ENCODE measurements around the gene HTR6.
A peak's percentile ranks its signal among the peaks of the same experiment; 100 is the strongest.

Gene HTR6

DNA sequence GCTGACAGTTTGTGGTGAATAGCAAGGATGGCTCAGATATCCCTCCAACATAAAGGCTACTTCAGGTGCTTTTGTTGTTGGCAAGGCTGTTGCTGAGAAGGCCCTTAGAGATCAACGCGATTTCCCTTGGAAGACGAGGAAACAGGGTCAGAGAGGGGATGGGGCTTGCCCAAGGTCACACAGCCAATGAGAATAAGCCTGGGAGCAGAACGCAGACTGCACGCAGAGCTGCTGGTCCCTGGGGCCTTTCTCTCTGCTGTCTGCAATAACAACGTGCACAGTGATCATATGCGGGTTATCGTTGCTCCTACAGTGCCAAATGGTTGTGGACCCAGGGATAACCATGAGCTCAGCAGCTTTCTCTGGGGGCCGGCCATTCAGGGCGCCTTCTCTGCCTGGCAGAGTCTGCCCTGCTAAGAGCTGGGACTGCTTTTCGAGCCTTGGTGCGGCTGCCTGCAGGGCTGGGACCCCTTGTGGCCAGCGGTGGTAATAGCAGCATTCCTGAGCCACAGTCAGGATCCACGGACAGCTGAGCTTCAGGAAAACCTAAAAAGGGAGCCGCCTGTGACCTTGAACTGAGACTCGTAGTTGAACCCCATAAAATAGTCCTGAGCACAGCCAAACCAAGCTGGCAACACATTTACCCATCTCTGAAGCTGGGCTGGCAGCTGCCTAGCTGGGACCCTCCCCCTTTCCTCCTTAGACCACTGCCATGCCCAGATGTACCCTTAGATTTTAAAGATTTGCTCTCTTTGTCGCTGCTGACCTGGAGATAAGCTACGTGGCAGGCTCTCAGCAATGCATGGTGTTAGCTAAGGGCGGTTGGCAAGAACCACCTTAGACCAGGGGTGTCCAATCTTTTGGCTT lies 39.8 kb downstream of the HTR6 start:
- intact Hi-C loops (cut with DNase I) = no loop called here
- peak; percentile 73 to 93 (median 84) for DNase-seq

DNA sequence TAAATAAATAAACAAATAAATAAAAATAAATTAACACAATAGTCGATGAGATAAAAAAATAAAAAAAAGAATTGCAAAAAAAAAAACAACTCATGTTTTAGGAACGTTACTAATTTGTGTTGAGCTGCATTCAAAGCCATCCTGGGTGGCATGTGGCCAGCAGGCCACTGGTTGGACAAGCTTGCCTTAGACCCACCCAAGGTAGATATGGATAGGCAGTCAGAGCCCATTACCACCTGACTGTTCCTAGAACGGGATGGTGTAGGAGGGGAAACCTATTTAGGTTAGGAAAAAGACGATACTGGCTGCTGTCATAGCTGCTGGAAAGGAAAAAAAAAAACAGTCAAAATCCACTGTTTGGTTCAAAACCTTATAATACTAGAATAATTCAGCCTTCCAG lies 40.8 kb downstream of the HTR6 start:
- intact Hi-C loops (cut with DNase I) = no loop called here
- peak in 20 of 42 donors; percentile 12 to 75 (median 44) for DNase-seq

DNA sequence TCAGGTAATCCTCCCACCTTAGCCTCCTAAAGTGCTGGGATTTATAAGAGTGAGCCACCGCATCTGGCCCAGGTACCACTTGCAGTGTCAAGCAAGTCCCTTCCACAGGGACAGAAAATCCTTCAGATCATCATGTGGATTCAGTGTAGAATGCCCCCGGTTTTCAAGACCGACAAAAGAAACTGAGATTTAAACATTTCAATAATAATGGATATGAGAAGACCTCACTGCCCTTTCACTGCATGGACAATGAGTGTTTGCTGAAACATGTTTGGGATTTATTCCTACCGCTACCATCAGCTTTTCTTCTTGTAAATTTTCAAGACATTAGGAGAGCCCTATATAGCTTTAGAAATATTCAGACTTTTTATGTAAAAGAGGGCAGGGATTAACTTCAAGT lies 41.5 kb downstream of the HTR6 start:
- no peak for DNase-seq
- intact Hi-C loops (cut with DNase I) = loop anchor here (2.0 kb wide), 1 partner anchor 35 kb away; no protein-coding TSS in a partner anchor

DNA sequence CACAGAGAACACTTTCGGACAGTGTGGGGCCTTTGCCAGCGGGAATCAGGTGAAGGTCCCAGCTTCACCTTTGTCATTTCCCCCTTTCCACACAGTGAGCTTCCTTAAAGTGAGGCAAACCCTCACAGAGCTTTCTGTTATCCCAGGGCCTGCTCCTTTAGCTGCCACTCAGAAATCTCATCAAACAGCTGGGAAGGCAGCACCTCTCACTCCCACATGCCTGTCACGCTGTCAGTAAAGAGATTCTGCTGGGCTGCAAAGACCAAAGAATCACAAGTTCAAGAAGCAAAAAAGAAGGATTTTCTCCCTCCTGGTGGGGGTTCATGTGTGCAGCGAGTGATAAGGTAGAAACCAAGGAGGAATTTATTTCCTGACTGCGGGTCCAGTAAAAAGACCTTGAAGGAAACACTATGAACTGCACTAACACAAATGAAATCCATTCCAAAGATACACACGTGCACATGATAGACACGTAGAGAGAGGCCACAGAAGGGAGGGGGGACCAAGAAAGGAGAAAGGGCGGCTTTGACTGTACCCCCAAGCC lies 44.0 kb downstream of the HTR6 start:
- intact Hi-C loops (cut with DNase I) = no loop called here
- DNase-seq = peak in 35 of 42 donors; percentile 10 to 85 (median 46)

DNA sequence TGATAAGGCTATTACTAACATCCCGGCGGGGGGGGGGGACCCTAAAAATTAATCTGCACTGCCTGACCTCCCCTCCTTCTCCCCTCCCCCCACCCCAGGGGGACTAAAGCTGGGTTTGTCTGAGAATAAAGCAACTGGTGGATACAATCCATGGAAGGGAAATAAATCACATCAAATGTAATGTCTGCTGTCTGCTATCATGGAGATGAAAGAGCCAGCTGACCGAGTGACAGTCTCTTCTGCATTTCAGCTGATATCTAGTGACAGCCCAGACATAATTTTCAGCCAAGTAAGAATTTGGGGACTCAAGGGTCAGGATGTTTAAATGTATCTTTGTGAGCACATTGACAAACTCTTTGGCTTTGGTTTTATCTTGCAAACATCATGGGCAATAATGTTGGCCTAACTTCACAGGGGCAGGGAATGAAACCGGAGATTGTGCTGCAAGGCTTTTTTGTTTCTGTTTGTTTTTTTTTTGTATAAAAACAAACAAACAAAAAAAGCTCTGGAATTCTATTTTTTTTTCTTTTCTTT lies 44.7 kb downstream of the HTR6 start:
- no peak for DNase-seq
- intact Hi-C loops (cut with DNase I) = no loop called here

DNA sequence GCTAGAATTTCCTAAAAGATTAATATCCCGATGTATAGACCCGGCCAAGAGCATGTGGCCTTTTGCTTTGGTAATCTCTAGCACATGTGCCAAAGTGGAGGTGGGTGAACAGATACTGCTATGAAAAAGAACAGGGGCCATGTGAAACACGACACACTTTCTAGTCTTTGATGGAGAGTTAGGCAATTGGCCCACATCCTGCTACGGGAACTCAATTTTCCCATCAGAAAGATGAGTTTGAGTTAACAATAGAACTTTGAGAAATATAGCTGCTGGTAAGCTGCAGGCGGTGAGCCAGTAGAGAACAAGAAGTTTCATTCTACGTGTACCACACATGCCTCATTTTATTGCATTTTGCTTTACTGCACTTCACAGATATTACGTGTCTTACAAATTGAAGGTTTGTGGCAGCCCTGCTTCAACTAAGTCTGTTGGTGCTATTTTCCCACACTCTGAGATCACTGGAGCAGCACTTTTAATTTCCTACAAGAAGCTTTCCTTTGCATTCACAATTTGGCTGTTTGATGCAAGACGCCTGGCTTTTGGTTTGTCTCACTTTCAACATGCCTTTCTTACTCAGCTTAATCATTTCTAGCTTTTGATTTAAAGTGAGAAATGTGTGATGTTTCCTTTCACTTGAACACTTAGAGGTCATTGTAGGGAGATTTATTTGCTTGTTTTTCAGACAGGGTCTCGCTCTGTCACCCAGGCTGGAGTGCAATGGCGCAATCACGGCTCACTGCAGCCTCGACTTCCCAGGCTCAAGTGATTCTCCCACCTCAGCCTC lies 46.3 kb downstream of the HTR6 start:
- intact Hi-C loops (cut with DNase I) = no loop called here
- peak in 17 of 42 donors; percentile 11 to 71 (median 32) for DNase-seq

DNA sequence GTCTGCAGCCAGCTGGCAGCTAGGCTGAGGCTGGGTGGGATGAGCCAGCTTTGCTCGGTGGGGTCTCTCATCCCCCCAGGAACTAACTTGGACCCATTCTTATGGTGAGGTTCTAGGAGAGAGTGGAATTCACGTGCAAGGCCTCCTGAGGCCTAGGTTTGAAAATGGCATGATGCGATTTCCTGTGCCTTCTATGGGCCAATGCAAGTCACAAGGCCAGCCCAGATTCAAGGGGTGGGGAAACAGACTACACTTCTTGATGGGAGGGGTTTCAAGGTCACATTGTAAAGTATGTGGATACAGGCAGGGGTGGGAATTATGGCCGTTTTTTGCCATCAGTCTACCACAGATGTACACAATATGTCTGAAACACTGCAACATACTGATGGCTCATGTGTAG lies 48.3 kb downstream of the HTR6 start:
- intact Hi-C loops (cut with DNase I) = no loop called here
- DNase-seq = no peak

DNA sequence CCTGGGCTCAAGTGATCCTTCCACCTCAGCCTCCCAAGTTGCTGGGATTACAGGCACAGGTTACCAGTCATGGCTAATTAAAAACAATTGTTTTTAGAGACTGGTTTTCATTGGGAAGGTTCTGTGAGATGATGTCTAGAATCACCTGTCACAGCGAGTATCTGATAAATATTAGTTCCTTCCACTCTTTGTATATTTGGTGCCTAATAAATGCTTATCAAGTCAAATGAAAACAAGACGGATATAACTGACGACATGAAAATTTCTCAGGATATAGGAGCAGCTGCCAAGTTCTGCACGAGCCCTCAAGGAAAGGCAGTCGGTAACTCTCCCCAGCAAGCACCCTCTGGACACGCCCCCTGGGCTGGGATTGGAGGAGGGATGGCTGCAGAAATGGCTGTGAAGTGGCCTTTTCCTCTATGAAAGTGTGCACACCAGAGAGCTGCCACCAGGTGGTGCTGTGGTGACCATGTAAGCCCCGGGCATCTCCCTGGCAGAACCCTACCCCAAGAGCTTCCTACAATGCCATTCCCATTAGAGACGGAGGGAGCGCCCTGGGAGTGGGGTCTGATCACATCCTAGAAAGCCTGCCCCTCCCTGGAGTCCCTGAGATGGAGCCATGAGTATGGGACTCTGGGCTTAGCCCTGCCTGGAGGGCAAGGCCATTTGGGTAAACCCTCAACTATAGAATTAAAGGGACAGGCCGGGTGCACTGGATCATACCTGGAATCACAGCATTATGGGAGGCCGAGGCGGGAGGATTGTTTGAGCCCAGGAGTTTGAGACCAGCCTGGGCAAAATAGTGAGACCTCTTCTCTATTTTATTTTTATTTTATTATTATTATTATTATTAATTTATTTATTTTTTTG lies 50.9 kb downstream of the HTR6 start:
- intact Hi-C loops (cut with DNase I) = no loop called here
- peak; percentile 70 to 91 (median 82) for DNase-seq

DNA sequence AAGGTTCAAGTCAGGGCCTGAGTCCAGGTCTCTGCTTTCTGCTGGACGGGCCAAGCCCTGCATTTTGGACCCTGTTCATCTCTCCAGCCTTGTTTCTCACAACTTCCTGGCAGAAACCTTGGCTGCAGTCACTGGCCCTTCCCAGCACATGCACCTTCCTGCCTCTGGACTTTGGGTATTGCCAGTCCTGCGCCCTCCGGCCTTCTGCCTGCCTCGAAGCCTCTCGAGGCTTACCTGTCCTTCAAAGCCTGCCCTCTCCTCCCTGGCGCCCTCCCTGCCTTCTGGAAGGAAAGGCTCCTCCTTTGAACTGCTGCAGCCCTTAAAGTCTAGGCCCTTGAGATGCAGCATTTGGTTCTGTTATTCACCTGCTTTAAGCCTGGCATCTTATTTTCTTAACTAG lies 52.8 kb downstream of the HTR6 start:
- intact Hi-C loops (cut with DNase I) = no loop called here
- peak in 5 of 42 donors; percentile 16 to 49 (median 25) for DNase-seq

DNA sequence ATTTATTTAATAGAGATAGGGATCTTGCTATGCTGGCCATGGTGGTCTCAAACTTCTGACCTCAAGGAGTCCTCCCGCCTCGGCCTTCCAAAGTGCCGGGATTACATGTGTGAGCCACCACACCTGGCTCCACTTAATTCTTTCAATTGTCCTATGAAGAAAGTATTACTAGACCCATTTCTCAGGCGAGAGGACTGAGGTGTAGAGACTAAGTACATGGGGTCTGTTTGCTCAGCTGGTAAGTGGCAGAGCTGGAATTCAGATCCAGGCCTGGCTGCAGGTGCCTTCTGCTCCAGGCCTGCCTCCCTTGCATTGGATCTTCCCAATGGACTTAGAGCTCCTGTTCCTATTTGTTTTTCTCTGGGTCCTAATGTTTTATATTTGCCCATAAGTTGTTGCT lies 55.5 kb downstream of the HTR6 start:
- intact Hi-C loops (cut with DNase I) = no loop called here

DNA sequence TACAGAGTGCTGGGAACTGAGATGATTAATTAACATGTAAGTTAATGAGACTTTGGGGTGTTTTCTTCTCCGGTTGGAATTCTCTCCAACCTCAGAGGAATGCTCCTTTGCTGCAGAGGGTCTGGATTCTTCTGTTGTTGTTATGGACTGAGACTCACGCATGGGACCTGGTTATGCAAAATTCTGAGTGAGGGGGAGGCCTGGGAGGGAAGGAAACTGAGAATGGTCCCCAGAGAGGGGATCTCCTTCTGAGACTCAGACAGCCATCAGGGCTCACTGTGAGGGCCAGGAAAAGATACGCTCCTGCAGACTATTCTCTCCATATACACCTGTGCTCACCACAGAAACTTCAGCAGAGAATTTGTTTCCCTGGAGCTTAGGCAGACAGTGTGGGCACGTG lies 56.3 kb downstream of the HTR6 start:
- no peak for DNase-seq
- intact Hi-C loops (cut with DNase I) = no loop called here

More for the DNA sequence above, 55.5 kb downstream of the HTR6 start:
- DNase-seq = no peak

DNA sequence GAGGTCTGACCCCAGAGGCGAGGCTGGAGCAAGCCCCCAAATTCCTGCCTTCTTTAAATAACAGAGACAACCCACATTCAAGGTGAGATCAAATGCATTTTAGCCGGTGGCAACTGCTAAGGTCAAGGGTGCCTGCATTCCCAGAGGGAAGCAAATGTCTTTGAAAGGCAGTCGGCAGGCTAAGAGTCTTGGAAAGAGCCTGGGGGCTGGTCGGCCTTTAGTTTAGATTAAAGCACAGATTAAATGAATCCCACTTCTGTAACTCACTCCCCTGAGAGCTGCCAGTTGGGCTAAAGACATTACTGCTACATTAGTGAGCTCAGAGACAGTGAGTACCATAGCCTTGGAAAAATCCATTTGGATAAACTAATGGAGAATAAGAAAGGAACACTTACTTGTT lies 59.2 kb downstream of the HTR6 start:
- DNase-seq = no peak
- intact Hi-C loops (cut with DNase I) = no loop called here

DNA sequence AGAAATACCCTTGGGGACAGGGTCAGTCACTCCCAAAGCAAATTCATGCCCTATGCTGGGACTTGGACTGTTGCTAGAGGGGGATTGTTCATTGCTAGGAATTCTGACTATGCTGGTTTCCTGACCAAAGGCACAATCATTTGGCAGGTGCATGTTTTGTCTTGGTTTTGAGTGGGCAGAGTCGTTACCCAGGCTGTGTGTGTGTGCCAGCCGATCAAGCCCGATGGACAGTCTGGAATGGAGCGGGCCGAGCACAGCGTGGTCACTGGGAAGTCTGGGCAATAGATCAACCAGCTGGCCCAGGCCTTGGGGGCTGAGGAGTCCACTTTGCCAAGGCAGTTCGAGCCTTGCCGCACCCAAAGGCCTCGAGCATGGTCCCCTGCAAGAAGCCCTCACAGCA lies 60.9 kb downstream of the HTR6 start:
- intact Hi-C loops (cut with DNase I) = no loop called here
- DNase-seq = peak in 2 of 42 donors; percentile 12 to 27

DNA sequence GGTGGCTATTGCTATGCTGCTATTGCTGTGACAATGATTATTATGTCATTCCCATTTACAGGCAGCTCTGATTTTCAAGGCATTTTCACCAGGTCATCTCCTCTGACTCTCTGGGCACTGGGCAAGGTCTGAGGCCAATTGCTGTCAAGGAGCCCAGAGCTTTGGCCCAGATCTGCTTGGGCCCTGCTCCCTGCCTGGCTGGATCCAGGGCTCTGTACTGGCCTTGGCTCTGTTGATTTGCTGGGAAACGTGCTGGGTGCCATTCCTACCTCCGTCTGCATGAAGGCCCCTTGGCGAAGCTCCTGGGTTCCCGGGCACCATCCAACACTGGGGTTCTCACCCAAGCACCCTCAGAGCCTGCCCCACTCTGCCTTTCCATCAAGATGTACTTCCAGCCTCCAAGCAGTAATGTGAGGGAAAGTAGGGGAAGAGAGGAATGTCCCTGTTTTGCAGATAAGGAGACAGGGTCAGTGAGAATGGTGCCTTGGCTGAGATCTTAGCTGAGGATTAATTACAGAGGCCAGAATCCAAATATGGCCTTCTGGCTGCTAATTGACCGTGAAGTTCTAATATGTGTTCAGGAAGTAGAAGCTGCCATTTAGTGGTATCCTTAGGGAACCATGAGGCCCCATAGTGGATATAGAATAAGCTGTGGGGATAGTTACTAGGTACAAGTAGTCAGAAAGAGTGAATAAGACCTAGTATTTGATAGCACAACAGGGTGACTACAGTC lies 63.9 kb downstream of the HTR6 start:
- peak in 12 of 42 donors; percentile 16 to 74 (median 34) for DNase-seq
- intact Hi-C loops (cut with DNase I) = no loop called here

DNA sequence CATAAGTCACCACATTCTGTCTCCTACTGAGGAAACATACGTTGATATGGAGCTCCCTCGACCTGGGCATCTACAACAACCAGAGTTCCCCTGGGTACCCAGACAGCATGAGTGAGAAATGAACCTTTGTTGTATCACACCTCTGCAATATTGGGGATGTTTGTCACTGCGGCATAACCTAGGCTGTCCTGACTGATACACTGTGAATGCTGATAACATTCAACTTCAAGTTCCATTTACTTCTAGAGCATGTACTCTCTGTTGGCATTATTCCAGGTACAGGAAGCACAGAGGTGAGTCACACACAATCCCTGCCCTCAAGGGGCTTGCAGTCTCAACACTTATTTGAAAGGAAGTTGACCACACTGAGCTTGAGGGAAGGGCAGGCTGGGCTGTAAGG lies 65.6 kb downstream of the HTR6 start:
- intact Hi-C loops (cut with DNase I) = no loop called here
- DNase-seq = no peak
